Epithelial cell of esophagus (primary cell): Measurements from ENCODE around the gene GOLGA6L10.
"Not testable (repeated sequence)": the region's sequence is repeated elsewhere in the genome, so short reads cannot be mapped to it uniquely, and the experiment has no call there.

ENCODE experiments used
- DNase-seq: peaks from one replicate; pipeline ENCODE4 v3.0.0; 2010; ENCODE audit warnings: low read depth
- H3K4me3 ChIP-seq: 2 replicates; pipeline ENCODE4 v1.5.1; 2011; ENCODE audit warnings: mild to moderate bottlenecking, low read length, control low read depth
- CTCF ChIP-seq: IDR thresholded peaks from 2 replicates; pipeline ENCODE4 v1.5.1; 2011; ENCODE audit warnings: low read depth, mild to moderate bottlenecking, low read length, control low read depth, inconsistent platforms; ENCODE audit not compliant: insufficient read depth; ENCODE audit errors: missing control alignments

The GOLGA6L10 gene

GRCh38 chr15:82317091-82317489 lies 32.2 kb downstream of the GOLGA6L10 start:
- H3K4me3 ChIP-seq, result no peak overlapping the region
- no peak for DNase-seq
- TF ChIP-seq CTCF, result no peak

- not testable (repeated sequence) for DNase-seq, H3K4me3 ChIP-seq
Observed at GRCh38 chr15:82316247-82317090, 32.8 kb downstream of the GOLGA6L10 start.

- no peak for DNase-seq
- no peak for TF ChIP-seq CTCF
- H3K4me3 ChIP-seq, result no peak overlapping the region
Observed at GRCh38 chr15:82315519-82316246, 33.6 kb downstream of the GOLGA6L10 start.

- no peak overlapping the region for H3K4me3 ChIP-seq
- no peak for DNase-seq
- no peak for TF ChIP-seq CTCF
Observed at GRCh38 chr15:82314769-82315518, 34.3 kb downstream of the GOLGA6L10 start.

GRCh38 chr15:82313951-82314768 lies 35.1 kb downstream of the GOLGA6L10 start:
- not testable (repeated sequence) for DNase-seq, H3K4me3 ChIP-seq

- no peak overlapping the region for H3K4me3 ChIP-seq
- no peak for TF ChIP-seq CTCF
- DNase-seq, result no peak
Observed at GRCh38 chr15:82313446-82313845, 35.8 kb downstream of the GOLGA6L10 start.

- H3K4me3 ChIP-seq, result no peak overlapping the region
- DNase-seq, result no peak
- TF ChIP-seq CTCF, result no peak
Observed at GRCh38 chr15:82312586-82313349, 36.5 kb downstream of the GOLGA6L10 start.

GRCh38 chr15:82311321-82311720 lies 38.0 kb downstream of the GOLGA6L10 start:
- not testable (repeated sequence) for DNase-seq, H3K4me3 ChIP-seq
